ENCODE measurements around the gene DNAJC5G. TPM values are rescaled to one million over a fixed set of nuclear protein-coding genes. Genes with fewer than 3 reads are reported as not detected.

The DNAJC5G gene
- total RNA-seq, 1 experiment from 2014 or later: 0.37 TPM

DNA sequence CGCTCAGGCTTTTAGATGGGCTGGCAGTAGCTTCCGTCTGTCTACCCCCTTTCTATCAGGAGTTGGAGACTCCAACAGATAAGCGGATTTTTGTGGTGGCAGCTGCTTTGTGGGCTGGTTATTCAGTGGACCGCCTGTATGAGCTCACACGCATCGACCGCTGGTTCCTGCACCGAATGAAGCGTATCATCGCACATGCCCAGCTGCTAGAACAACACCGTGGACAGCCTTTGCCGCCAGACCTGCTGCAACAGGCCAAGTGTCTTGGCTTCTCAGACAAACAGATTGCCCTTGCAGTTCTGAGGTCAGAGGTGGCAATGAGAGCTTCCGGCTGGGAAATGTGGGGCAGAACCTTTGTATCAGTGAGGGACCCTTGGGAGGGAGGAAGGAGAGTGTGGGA, 43.3 kb upstream of the DNAJC5G start:
- H3K27me3 ChIP-seq (ENCODE audit: insufficient read depth, low read length): no peaks in the 10 kb centered on the region
- H3K9me3 ChIP-seq (ENCODE audit: control insufficient read depth, low read depth, low read length): no peaks in the 10 kb centered on the region
- H3K79me1 ChIP-seq (ENCODE audit: insufficient read depth, low read depth, low read length, poor library complexity, severe bottlenecking): no peaks in the 10 kb centered on the region
- H3K9ac ChIP-seq (ENCODE audit: extremely low read depth, insufficient read length, low read length): no peak overlapping the region
- no peak overlapping the region for H4K5ac ChIP-seq (ENCODE audit: insufficient read length, low read depth, low read length)
- H2BK15ac ChIP-seq (ENCODE audit: low read depth, low read length): no peak overlapping the region
- H3K79me2 ChIP-seq (ENCODE audit: insufficient read depth, low read length): no peaks in the 10 kb centered on the region
- H3K27ac Mint-ChIP-seq: no peak overlapping the region; a peak in 1 of 7 replicates
- no peak overlapping the region for H3K14ac ChIP-seq (ENCODE audit: insufficient read depth, low read length)
- no peak overlapping the region for H2BK20ac ChIP-seq (ENCODE audit: low read depth, low read length, poor library complexity, severe bottlenecking)
- no peak for TF ChIP-seq CTCF (conservative IDR thresholded peaks at IDR 0.05)
- no peak overlapping the region for H3K4me3 Mint-ChIP-seq
- peaks cover 69 to 95% (median 89%) of the 10 kb centered on the region in 3 experiments for H3K36me3 Mint-ChIP-seq (ENCODE audit: insufficient read depth in 1 of 3, low read depth in 3 of 3)
- H3T11ph ChIP-seq (ENCODE audit: low read length): no peak overlapping the region
- no peak overlapping the region for H2AK5ac ChIP-seq (ENCODE audit: insufficient read length, low read length)
- peaks cover 2% of the 10 kb centered on the region for H4K20me1 ChIP-seq (ENCODE audit: control insufficient read depth, insufficient read depth, insufficient read length)
- no peak overlapping the region for H2BK120ac ChIP-seq (ENCODE audit: low read depth, low read length, poor library complexity, severe bottlenecking)
- H3K4me1 ChIP-seq (ENCODE audit: insufficient read depth, low read length): no peaks in the 10 kb centered on the region
- no peak overlapping the region for H2BK5ac ChIP-seq (ENCODE audit: insufficient read length, low read length)
- H3K56ac ChIP-seq (ENCODE audit: insufficient read length, low read depth, low read length): no peak overlapping the region
- no peak overlapping the region for H2BK12ac ChIP-seq (ENCODE audit: insufficient read length, low read depth, low read length)
- no peaks in the 10 kb centered on the region for H3K23me2 ChIP-seq (ENCODE audit: insufficient read length, low read depth, low read length, poor library complexity, severe bottlenecking)
- H3K9me3 Mint-ChIP-seq: no peaks in the 10 kb centered on the region
- no peaks in the 10 kb centered on the region for H3K27me3 Mint-ChIP-seq (ENCODE audit: low read depth)
- no peak overlapping the region for H4K8ac ChIP-seq (replicated peaks; ENCODE audit: insufficient read length, low read depth, low read length)
- H3K4me2 ChIP-seq (ENCODE audit: insufficient read depth, insufficient read length, low read length): no peak overlapping the region
- H3K4ac ChIP-seq (ENCODE audit: low read depth, low read length): no peak overlapping the region
- no peak for DNase-seq
- H2AFZ ChIP-seq (ENCODE audit: low read length): no peak overlapping the region
- no peak overlapping the region for H3K27ac ChIP-seq (ENCODE audit: insufficient read length, low read depth, low read length)
- H4K91ac ChIP-seq (ENCODE audit: insufficient read length, low read depth, low read length): no peak overlapping the region
- no peak overlapping the region for H3K18ac ChIP-seq (ENCODE audit: insufficient read length, low read depth, low read length)
- no peaks in the 10 kb centered on the region for H3K4me1 Mint-ChIP-seq
- WGBS (ENCODE audit: extremely low coverage, insufficient read length, low lambda C conversion rate): no CpG with 5 or more reads among the region's 13 CpGs
- H3K23ac ChIP-seq (ENCODE audit: insufficient read length, low read depth, low read length): no peak overlapping the region
